ENCODE data around the gene ABLIM3.

The ABLIM3 gene

GRCh38 chr5:149188383-149188782, 47.1 kb downstream of the ABLIM3 start:
- DNase-seq (ENCODE audit: low read depth) = no peak

GRCh38 chr5:149195337-149195887, 54.1 kb downstream of the ABLIM3 start:
- no peak for DNase-seq (ENCODE audit: low read depth)

- DNase-seq (ENCODE audit: low read depth) = no peak
Measured at GRCh38 chr5:149195962-149196361, 54.7 kb downstream of the ABLIM3 start.

- no peak for DNase-seq (ENCODE audit: low read depth)
Measured at GRCh38 chr5:149198148-149198547, 56.9 kb downstream of the ABLIM3 start.

GRCh38 chr5:149200355-149200754, 59.1 kb downstream of the ABLIM3 start:
- no peak for DNase-seq (ENCODE audit: low read depth)

GRCh38 chr5:149201121-149201637, 59.9 kb downstream of the ABLIM3 start:
- DNase-seq (ENCODE audit: low read depth) = no peak

GRCh38 chr5:149202910-149203451, 61.7 kb downstream of the ABLIM3 start:
- DNase-seq (ENCODE audit: low read depth) = no peak

- DNase-seq (ENCODE audit: low read depth) = peak; percentile 58
Measured at GRCh38 chr5:149203921-149204441, 62.7 kb downstream of the ABLIM3 start.

- DNase-seq (ENCODE audit: low read depth) = peak; percentile 51
Measured at GRCh38 chr5:149205625-149206523, 64.6 kb downstream of the ABLIM3 start.

GRCh38 chr5:149206524-149207141, 65.3 kb downstream of the ABLIM3 start:
- no peak for DNase-seq (ENCODE audit: low read depth)

GRCh38 chr5:149207831-149208230, 66.5 kb downstream of the ABLIM3 start:
- no peak for DNase-seq (ENCODE audit: low read depth)

GRCh38 chr5:149210225-149210624, 68.9 kb downstream of the ABLIM3 start:
- DNase-seq (ENCODE audit: low read depth) = peak; percentile 76

- no peak for DNase-seq (ENCODE audit: low read depth)
Measured at GRCh38 chr5:149210968-149211490, 69.7 kb downstream of the ABLIM3 start.

- peak; percentile 83 for DNase-seq (ENCODE audit: low read depth)
Measured at GRCh38 chr5:149211566-149211965, 70.3 kb downstream of the ABLIM3 start.

GRCh38 chr5:149212198-149212951, 71.1 kb downstream of the ABLIM3 start:
- peak; percentile 99 for DNase-seq (ENCODE audit: low read depth)

GRCh38 chr5:149213264-149213880, 72.1 kb downstream of the ABLIM3 start:
- DNase-seq (ENCODE audit: low read depth) = no peak

- DNase-seq (ENCODE audit: low read depth) = no peak
Measured at GRCh38 chr5:149215478-149216090, 74.3 kb downstream of the ABLIM3 start.

GRCh38 chr5:149216496-149216895, 75.2 kb downstream of the ABLIM3 start:
- no peak for DNase-seq (ENCODE audit: low read depth)

- no peak for DNase-seq (ENCODE audit: low read depth)
Measured at GRCh38 chr5:149217096-149217802, 76.0 kb downstream of the ABLIM3 start.

- DNase-seq (ENCODE audit: low read depth) = no peak
Measured at GRCh38 chr5:149217803-149218155, 76.5 kb downstream of the ABLIM3 start.
